Trophoblast cell (in vitro differentiated cells and primary cell): Measurements from ENCODE around the gene SND1.

Experiments used
- DNase-seq, 2 donors: peaks; one replicate each; pipeline ENCODE4 v3.0.0-alpha.2; 2016
- H2AFZ ChIP-seq: 2 replicates; pipeline ENCODE4 v1.6.1; 2013; ENCODE audit warnings: low read length, moderate library complexity, mild to moderate bottlenecking; ENCODE audit not compliant: insufficient read depth, poor library complexity
- H2AK5ac ChIP-seq: 2 replicates; pipeline ENCODE4 v1.6.1; 2013; ENCODE audit warnings: mild to moderate bottlenecking, low read length
- H2BK120ac ChIP-seq: 2 replicates; pipeline ENCODE4 v1.6.1; 2013; ENCODE audit warnings: low read length, mild to moderate bottlenecking, moderate library complexity; ENCODE audit not compliant: insufficient read depth, poor library complexity
- H2BK12ac ChIP-seq: 2 replicates; pipeline ENCODE4 v1.6.1; 2013; ENCODE audit warnings: mild to moderate bottlenecking, low read length, moderate library complexity
- H2BK5ac ChIP-seq: 2 replicates; pipeline ENCODE4 v1.6.1; 2013; ENCODE audit warnings: low read length, low read depth, moderate library complexity, mild to moderate bottlenecking; ENCODE audit not compliant: poor library complexity
- H3K14ac ChIP-seq: 2 replicates; pipeline ENCODE4 v1.6.1; 2013; ENCODE audit warnings: mild to moderate bottlenecking, low read length
- H3K18ac ChIP-seq: 2 replicates; pipeline ENCODE4 v1.6.1; 2013; ENCODE audit warnings: mild to moderate bottlenecking, low read length
- H3K23ac ChIP-seq: 2 replicates; pipeline ENCODE4 v1.6.1; 2013; ENCODE audit warnings: low read length
- H3K27ac ChIP-seq: 2 replicates; pipeline ENCODE4 v1.5.1; 2013; ENCODE audit warnings: low read depth, mild to moderate bottlenecking, inconsistent platforms, low read length, moderate library complexity
- H3K27me3 ChIP-seq: 2 replicates; pipeline ENCODE4 v1.6.1; 2013; ENCODE audit warnings: inconsistent platforms, mild to moderate bottlenecking, low read length, moderate library complexity; ENCODE audit not compliant: insufficient read depth
- H3K36me3 ChIP-seq, 2 experiments: 1 replicate in 1 of 2; 2 replicates in 1 of 2; pipeline ENCODE4 v1.6.1; 2013; ENCODE audit warnings: low read length in 2 of 2, mild to moderate bottlenecking in 2 of 2, moderate library complexity in 1 of 2; ENCODE audit not compliant: insufficient read depth in 2 of 2, control insufficient read depth in 1 of 2
- H3K4ac ChIP-seq: 2 replicates; pipeline ENCODE4 v1.6.1; 2013; ENCODE audit warnings: low read depth, mild to moderate bottlenecking, low read length, moderate library complexity
- H3K4me1 ChIP-seq, 2 experiments: 1 replicate in 1 of 2; 2 replicates in 1 of 2; pipeline ENCODE4 v1.6.1; 2013; ENCODE audit warnings: low read length in 2 of 2, mild to moderate bottlenecking in 2 of 2, moderate library complexity in 1 of 2; ENCODE audit not compliant: insufficient read depth in 2 of 2, control insufficient read depth in 1 of 2
- H3K4me2 ChIP-seq: 2 replicates; pipeline ENCODE4 v1.6.1; 2013; ENCODE audit warnings: inconsistent platforms, mild to moderate bottlenecking, low read length, moderate library complexity
- H3K4me3 ChIP-seq: 2 replicates; pipeline ENCODE4 v1.5.1; 2013; ENCODE audit warnings: mild to moderate bottlenecking, low read depth, low read length, inconsistent platforms
- H3K79me1 ChIP-seq: one replicate; pipeline ENCODE4 v1.6.1; 2013; ENCODE audit warnings: low read length
- H3K79me2 ChIP-seq: 2 replicates; pipeline ENCODE4 v1.6.1; 2013; ENCODE audit warnings: low read length, mild to moderate bottlenecking; ENCODE audit not compliant: control insufficient read depth, insufficient read depth, poor library complexity
- H3K9ac ChIP-seq: 2 replicates; pipeline ENCODE4 v1.6.1; 2013; ENCODE audit warnings: mild to moderate bottlenecking, low read length
- H3K9me3 ChIP-seq: 2 replicates; pipeline ENCODE4 v1.6.1; 2013; ENCODE audit warnings: low read depth, mild to moderate bottlenecking, control low read depth, inconsistent platforms, low read length; ENCODE audit not compliant: insufficient read depth
- H4K12ac ChIP-seq: 2 replicates; pipeline ENCODE4 v1.6.1; 2013; ENCODE audit warnings: low read depth, mild to moderate bottlenecking, low read length, moderate library complexity
- H4K8ac ChIP-seq: 2 replicates; pipeline ENCODE4 v1.6.1; 2013; ENCODE audit warnings: low read depth, mild to moderate bottlenecking, low read length, moderate library complexity
- H4K91ac ChIP-seq: one replicate; pipeline ENCODE4 v1.6.1; 2013; ENCODE audit warnings: low read depth, mild to moderate bottlenecking, low read length, moderate library complexity
- whole genome bisulfite sequencing: extraction: QIAGEN DNeasy Blood & Tissue Kit; methylation state at CpG from one replicate; pipeline ENCODE4 v1.1.7; 2013; ENCODE audit warnings: missing lambda C conversion rate; ENCODE audit not compliant: insufficient read length, insufficient coverage; ENCODE audit errors: extremely low coverage; 5-methylcytosine and 5-hydroxymethylcytosine counted together

The SND1 gene

GRCh38 chr7:127745445-127745844 lies 93.5 kb downstream of the SND1 start:
- H3K4ac ChIP-seq, result no peak overlapping the region
- WGBS, result no CpG with 5 or more reads among the region's 1 CpG

GRCh38 chr7:127751062-127751461 lies 99.1 kb downstream of the SND1 start:
- Histone ChIP-seq H4K12ac (no peak overlapping the region), H3K14ac (no peak overlapping the region), H3K18ac (no peak overlapping the region), H2AK5ac (no peak overlapping the region), H3K27ac (no peak overlapping the region), H2BK120ac (no peak overlapping the region), H3K27me3 (no peaks in the 10 kb centered on the region), H3K36me3 (peaks cover 3 to 8% of the 10 kb centered on the region in 2 experiments), H4K8ac (no peak overlapping the region), H2AFZ (no peak overlapping the region), H3K4me2 (no peak overlapping the region), H2BK5ac (no peak overlapping the region), H3K23ac (no peak overlapping the region), H2BK12ac (no peak overlapping the region), H3K9ac (no peak overlapping the region), H3K79me1 (no peaks in the 10 kb centered on the region), H3K9me3 (peaks cover 2% of the 10 kb centered on the region), H3K4ac (no peak overlapping the region), H4K91ac (no peak overlapping the region), H3K4me1 (peaks cover 0 to 4% of the 10 kb centered on the region in 2 experiments), H3K79me2 (peaks cover 5% of the 10 kb centered on the region), H3K4me3 (no peak overlapping the region)
- WGBS, result no CpG with 5 or more reads among the region's 4 CpGs
- no peak for DNase-seq

More at GRCh38 chr7:127745445-127745844, 93.5 kb downstream of the SND1 start:
- Histone ChIP-seq H3K18ac (no peak overlapping the region), H2AK5ac (no peak overlapping the region), H3K23ac (no peak overlapping the region), H2BK12ac (no peak overlapping the region), H3K14ac (no peak overlapping the region), H3K9me3 (peaks cover 2% of the 10 kb centered on the region), H3K4me1 (peaks cover 0 to 4% of the 10 kb centered on the region in 2 experiments), H4K8ac (no peak overlapping the region), H3K27me3 (no peaks in the 10 kb centered on the region), H2BK5ac (no peak overlapping the region), H4K91ac (no peak overlapping the region), H3K4me2 (no peak overlapping the region), H2AFZ (no peak overlapping the region), H2BK120ac (no peak overlapping the region), H3K27ac (no peak overlapping the region), H3K36me3 (peaks cover 3 to 8% of the 10 kb centered on the region in 2 experiments), H3K79me2 (peaks cover 4% of the 10 kb centered on the region), H4K12ac (no peak overlapping the region), H3K4me3 (no peak overlapping the region), H3K9ac (no peak overlapping the region), H3K79me1 (no peaks in the 10 kb centered on the region)
- peak in 1 of 2 donors; percentile 38 for DNase-seq

DNA sequence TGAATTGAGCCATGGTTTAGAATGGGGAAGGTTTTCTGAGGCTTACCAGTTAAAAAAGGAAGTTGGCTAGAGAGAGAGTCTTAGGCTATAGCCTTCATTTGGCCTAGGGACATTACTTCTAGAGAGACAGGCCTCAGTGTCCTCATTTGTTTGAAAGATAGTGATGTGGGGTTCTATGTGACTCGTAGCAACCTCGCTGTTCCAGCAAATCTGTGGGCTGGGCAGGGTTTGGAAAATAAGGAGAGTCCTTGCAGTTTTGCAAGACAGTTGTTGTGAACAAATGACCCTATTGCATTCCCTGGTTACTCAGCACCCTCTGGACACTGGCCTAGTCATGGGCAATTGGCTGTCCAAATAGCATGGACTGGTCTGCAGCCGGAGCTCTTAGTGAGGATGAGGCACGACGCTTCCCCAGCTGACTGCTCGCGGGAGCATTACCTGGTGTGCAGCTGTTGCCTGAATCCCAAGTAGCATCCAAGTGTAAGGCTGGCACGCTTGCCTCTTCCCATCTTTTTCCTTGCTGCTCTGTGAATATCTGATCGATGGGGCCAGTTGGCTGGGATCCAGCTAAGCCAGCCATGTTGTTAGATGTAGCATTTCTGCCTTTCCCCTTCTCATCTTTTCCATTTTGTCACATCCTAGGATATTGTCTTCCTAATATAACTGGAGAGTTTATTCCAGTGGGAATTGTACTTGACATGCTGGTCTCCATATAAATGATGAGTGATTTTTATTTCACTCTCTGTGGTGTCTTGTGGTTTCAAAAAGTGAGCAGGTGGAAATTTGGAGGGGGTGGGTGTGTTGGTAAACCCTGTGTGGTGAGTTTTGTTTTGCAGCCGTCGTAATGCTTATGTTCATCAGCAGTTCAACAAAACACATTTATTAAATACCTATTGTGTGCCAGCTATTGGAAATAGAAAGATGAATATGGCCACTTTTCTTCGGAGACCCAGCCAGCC lies 99.8 kb downstream of the SND1 start:
- no peak overlapping the region for H3K4me2 ChIP-seq

DNA sequence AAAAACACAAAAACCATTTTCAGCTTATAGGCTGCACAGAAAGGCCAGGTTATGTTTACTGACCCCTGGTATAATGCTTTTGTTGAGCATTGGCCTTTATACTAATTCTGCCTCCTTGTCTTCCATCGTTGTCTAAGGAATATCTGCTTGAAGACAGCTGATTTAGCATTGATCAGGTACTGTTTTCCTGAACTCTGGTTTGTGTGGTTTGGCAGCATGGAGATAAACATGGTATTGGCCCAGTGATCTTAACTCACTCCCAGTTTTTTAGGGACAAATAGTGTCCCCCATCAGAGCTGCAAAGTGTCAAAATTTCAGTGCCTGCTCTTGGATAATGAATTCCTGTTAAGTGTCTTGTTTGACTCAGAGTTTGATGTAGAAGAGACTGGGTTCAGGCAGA lies 100.8 kb downstream of the SND1 start:
- Histone ChIP-seq H3K23ac (no peak overlapping the region), H2AK5ac (no peak overlapping the region), H3K9me3 (peaks cover 2% of the 10 kb centered on the region), H2BK120ac (no peak overlapping the region), H3K27me3 (no peaks in the 10 kb centered on the region), H2BK12ac (no peak overlapping the region), H3K79me1 (no peaks in the 10 kb centered on the region), H3K4ac (no peak overlapping the region), H3K18ac (no peak overlapping the region), H2AFZ (no peak overlapping the region), H4K12ac (no peak overlapping the region), H3K36me3 (peaks cover 3 to 8% of the 10 kb centered on the region in 2 experiments), H3K79me2 (peaks cover 5% of the 10 kb centered on the region), H3K4me1 (peaks cover 0 to 4% of the 10 kb centered on the region in 2 experiments), H4K8ac (no peak overlapping the region), H3K14ac (no peak overlapping the region), H3K4me2 (no peak overlapping the region), H3K27ac (no peak overlapping the region), H4K91ac (no peak overlapping the region), H2BK5ac (no peak overlapping the region), H3K4me3 (no peak overlapping the region), H3K9ac (no peak overlapping the region)
- no peak for DNase-seq
- no CpG with 5 or more reads among the region's 1 CpG for WGBS

More for the DNA sequence above, 99.8 kb downstream of the SND1 start:
- H3K27ac ChIP-seq, result no peak overlapping the region
- H3K36me3 ChIP-seq, result peaks cover 3 to 8% of the 10 kb centered on the region in 2 experiments
- no peak overlapping the region for H4K12ac ChIP-seq
- no peaks in the 10 kb centered on the region for H3K27me3 ChIP-seq
- no peak overlapping the region for H2BK5ac ChIP-seq
- no peak overlapping the region for H2BK12ac ChIP-seq
- no peak overlapping the region for H3K4me3 ChIP-seq
- H3K79me1 ChIP-seq, result no peaks in the 10 kb centered on the region
- H2BK120ac ChIP-seq, result no peak overlapping the region
- no peak overlapping the region for H2AFZ ChIP-seq
- no peak overlapping the region for H3K18ac ChIP-seq
- peaks cover 5% of the 10 kb centered on the region for H3K79me2 ChIP-seq
- H3K4me1 ChIP-seq, result peaks cover 0 to 4% of the 10 kb centered on the region in 2 experiments
- H3K4ac ChIP-seq, result no peak overlapping the region
- H4K8ac ChIP-seq, result no peak overlapping the region
- no peak overlapping the region for H3K9ac ChIP-seq
- H3K14ac ChIP-seq, result no peak overlapping the region
- WGBS, result no CpG with 5 or more reads among the region's 12 CpGs
- no peak for DNase-seq
- H3K9me3 ChIP-seq, result peaks cover 2% of the 10 kb centered on the region
- H2AK5ac ChIP-seq, result no peak overlapping the region
- H4K91ac ChIP-seq, result no peak overlapping the region
- no peak overlapping the region for H3K23ac ChIP-seq
